ENCODE measurements around the gene SELENOS. TPM values are rescaled to one million over a fixed set of nuclear protein-coding genes. Genes with fewer than 3 reads are reported as not detected.

Gene SELENOS, protein sequence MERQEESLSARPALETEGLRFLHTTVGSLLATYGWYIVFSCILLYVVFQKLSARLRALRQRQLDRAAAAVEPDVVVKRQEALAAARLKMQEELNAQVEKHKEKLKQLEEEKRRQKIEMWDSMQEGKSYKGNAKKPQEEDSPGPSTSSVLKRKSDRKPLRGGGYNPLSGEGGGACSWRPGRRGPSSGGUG
- 10 to 100 TPM; 70.8 to 71.8 (median 71.0) TPM for polyA plus RNA-seq (ENCODE audit: insufficient read length in 3 of 3)

DNA sequence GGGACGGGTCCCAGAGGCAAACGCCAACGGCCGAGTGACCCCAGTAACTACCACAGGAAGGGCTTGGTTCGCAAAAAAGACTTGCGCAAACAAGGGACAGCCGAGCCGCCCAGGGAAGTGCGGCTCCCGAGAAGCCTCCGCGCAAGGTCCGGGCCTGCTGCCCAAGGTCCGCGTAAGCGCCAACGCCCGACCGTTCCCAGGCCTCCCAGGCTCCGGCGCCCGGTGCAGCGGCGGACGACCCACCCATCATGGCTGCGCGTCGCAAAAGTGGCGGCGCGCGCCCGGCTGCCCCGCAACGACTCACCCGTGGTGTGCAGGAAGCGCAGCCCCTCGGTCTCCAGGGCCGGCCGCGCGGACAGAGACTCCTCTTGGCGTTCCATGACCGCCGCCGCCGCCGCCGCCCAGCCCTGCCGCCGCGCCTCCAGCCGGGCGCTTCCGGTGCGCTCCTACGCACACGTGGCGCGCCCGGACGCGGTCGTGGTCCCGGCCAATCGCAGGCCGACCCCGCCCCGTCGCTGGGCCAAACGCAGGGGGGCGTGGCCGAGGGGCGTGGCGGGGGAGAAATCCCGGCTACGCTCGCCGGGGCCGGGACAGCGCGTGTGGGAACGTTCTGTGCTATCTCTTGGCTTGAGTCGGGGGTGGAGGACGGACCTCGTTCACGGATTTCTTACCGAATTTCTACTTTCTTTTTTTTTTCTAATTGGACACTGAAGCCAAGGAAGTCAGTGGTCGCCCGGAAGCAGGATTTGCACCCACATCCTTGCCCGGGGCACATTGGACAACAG lies at the start of gene SELENOS:
Gene SELENOS, minus strand, starts transcription at position 448 of the 785 bp plus-strand sequence. Its CDS starts 68 bp downstream, at position 380.
- DNase-seq (ENCODE audit: low read depth in 3 of 3, low spot score in 2 of 3): peak in 2 of 3 donors; percentile 75 to 77

DNA sequence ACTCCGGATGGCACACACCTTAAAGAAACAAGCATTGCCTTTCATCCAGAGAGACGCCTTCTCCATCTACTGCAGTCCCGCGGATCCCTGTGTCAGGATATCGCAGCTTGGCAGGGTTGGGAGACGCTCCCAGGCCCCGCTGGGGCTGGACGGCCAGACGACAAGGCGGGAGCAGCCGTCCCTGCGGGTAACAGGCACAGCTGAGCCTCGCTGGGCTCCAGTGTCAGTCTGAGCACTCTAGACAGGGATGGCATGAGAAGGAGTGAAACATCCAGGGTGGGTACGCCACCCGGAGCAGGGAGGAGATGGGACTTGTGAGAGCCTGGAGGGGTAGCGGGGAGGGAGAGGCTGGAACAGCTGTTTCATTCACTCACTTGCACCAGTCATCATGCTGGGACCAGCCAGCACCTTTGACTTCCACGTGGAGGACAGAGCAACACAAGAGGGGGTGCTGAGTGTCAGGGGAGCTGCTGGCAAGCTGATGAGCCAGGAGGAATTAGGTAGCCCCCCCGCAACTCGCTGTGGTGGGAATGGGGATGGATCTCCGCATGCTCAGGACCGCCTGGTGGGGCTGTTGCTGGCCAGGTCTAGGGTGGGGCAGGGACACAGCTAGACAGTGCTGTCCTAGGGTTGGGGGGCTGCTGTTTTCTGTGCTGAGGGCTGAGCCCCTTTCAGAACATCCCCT lies 49.3 kb upstream of the SELENOS start:
- DNase-seq (ENCODE audit: low read depth in 3 of 3, low spot score in 2 of 3): no peak

DNA sequence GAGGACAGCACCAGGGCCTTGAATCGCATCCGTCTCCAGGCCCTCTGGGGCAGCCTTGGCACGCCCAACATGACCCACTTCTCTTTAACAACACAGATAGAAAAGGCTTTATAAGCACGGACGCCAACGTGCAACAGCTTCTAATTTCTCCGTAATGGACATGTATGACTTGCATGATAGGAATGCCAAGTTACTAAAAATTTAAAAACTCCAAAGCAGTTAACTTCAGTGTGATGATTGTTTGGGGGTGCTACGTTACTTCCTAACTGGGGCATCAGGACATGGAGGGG lies 48.7 kb upstream of the SELENOS start:
- no peak for DNase-seq (ENCODE audit: low read depth in 3 of 3, low spot score in 2 of 3)

DNA sequence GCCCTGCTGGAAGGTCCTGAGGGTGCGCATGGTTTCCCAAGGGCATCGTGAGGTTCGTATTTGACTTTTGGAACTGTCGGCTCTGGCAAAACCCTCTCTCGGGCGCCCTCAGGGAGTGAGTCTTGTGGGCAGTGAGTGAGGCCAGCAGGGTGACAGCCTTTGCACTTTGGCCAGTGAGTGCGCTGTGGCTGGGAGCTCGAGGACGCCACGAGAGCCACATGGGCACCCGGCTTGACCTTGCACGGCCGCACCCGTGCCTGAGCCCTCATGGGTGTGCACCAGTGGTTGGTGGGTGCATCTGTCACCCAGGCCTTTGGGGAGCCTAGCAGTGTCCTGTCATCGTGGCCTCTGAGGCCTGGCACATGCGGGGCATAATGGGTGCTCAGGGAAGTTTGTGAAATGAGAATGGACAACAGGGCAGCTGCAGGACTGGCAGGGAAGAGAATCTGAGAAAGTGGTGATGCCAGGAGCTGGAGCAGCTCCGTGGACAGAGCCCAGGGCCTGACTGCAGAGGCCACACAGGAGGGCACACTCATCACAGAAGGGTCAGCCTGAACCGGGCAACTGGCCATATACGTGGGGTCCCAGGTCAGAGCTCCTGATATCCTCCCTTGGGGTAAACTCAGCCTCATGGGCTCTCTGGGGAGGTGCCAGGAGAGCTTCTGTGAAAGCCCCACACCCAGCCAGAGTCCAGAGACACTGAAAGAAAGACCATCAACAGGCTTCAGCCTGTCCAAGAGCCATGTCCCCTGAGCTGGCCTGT lies 48.2 kb upstream of the SELENOS start:
- no peak for DNase-seq (ENCODE audit: low read depth in 3 of 3, low spot score in 2 of 3)

DNA sequence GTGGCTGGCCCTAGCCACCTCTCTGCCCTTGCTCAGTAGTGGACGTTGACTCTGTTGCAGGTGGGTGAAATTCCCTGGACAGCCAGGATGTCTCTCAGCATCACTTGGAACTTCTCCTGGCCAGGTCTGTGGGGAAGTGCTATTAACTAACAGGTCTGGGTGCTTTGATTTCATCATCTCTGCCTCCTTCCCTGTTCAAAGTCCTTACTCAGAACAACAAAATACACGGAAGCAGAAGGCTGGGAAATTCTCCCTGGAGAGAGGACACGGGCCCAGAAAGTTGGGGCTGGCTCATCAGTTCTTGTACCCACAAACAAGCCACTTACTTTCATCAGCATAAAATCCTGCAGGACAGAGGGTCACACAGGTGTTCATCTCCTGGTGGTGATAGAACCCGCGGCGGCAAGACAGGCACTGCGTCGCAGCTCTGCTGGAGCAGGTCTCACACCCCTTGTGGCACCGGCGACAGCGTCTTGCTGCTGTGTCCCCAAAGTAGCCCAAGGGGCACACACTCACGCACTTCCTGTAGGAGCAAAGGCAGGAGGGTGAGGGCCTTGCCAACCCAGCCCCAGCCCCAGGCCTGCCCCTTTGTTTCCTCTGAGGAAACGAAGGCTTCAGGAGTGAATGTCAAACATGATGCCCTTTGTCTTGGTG lies 47.4 kb upstream of the SELENOS start:
- no peak for DNase-seq (ENCODE audit: low read depth in 3 of 3, low spot score in 2 of 3)

DNA sequence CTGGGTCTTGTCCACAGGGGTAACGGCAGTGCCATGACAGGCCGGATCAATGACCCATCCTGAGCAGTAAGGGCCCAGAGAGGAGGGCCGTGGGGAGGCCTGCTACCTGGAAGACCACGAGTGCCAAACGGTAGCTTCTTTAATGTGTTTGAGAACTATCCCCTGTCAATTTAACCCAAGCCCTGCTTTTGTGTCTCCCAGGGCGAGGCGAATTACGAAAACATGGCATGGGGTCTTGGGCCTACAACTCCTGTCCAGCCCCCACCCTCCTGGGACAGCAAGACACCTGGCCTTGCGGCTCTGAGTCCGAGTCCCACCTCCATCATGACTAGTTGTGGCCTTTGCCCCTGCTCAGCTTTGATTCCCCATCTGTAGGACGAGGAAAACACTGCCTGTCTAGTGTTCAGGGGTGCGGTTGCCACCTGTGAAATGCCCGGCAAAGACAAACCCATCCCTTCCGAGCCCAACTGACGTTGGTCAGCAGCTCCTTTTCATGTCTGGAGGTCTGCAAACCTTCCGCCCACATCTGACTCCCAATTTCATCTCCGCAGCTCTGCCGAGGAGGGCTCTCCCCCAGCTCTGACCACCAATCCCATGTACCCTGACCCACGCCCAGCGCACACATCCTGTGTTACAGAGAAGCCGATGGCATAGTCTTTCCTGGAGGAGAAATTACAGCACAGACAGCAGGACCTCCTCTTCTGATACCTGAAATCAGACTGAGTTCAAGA lies 46.7 kb upstream of the SELENOS start:
- no peak for DNase-seq (ENCODE audit: low read depth in 3 of 3, low spot score in 2 of 3)

DNA sequence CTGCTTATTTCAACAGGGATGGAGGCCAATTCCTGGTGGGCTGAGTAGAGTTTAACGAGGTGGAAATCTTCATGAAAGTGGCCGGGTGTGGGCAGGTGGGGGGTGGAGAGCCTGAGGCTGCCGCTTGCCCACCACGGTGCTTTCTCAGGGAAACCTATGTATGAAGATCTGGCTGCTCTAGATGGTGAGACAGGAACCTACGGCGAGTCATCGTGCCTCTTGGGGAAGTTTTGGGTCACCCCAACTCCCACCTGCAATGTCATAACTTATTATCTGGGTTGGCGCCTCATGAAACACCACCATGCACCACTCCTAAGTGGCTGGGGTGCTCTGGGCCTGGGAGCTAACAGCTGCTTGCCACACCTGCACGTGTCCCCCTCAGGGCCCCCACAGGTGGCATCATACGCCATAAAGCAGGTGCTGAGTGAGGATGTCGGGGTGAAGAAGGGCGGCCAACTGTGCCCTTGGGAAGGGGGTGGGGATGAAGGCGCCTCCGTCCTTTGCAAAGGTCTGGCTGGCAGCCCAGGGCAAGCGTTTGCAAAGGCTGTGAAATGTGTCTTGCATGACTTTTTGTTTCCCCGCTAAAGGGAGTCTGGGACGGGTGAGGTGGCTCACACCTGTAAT lies 45.7 kb upstream of the SELENOS start:
- no peak for DNase-seq (ENCODE audit: low read depth in 3 of 3, low spot score in 2 of 3)

DNA sequence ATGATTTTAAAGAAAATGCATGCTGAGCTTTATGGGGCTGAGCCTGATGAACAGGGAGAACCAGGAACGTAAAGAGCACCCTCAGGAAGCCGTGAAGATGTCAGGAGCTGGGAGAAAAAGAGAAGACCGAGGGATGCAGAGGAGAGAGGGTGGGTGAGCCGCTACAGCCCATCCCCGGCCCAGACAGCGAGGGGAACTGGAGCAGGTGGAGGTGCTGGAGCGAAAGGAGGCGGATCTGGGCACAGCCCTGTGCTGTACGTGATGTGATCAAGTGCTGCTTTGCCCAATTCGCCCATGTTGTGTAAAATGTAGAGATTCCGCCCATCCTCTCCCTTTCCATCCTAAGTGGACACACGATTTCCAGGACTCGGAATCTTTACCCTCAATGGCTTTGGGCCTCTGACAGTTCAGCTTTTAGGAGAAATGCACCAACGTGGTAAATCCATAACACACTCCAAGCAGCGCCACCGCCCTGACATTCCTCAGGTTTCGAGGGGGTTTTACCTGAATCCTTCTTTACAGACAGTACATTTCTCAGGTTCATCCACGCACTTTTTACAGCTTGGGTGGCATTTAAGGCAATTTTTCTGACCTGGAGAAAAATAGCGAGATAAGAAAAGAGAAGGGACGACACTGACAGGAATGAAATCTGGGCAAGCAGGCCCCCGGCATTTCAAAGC lies 44.9 kb upstream of the SELENOS start:
- no peak for DNase-seq (ENCODE audit: low read depth in 3 of 3, low spot score in 2 of 3)

DNA sequence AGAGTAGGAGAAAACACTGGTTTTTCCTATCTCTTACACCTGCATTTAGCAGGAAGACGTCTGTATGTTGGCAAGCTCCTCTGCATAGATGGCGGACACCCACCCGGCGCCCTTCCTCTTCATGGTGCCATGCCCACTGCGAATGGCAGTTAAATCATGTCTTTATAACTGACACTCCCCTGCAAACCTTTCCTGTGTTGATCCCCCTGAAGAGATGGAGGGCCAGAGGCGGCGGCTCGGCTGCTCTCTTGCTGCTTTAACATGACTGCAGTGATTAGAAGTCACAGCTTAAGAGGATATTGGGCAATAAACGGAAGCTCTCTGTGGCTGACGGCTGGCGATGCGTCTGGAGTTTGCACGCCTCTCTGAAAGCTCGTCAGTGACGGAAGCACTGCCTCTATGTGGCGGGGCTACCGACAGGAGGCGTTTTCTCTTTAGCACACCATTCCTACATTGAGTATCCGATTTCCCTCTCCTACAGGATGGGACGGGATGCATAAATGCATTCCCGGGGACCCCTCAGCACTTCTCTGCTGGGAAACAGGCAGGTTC lies 43.3 kb upstream of the SELENOS start:
- DNase-seq (ENCODE audit: low read depth in 3 of 3, low spot score in 2 of 3): no peak

DNA sequence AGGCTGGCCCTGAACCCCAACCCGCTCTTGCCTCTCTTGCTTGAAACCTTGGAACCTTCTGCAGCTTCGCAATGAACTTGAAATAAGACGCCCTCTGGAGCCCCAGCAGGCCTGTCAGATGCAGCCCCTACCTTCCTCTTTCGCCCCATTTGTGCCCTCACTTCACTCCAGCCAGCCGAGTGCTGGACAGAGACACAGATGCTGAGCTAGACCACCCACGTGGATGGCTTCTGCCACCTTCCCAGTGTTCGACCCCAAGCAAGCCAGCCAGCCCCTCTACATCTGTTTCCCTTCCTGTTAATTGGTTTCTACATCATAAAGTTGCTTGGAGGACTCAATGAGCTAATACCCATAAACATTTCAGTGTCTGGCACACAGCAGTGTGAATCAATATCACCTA lies 41.6 kb upstream of the SELENOS start:
- no peak for DNase-seq (ENCODE audit: low read depth in 3 of 3, low spot score in 2 of 3)

DNA sequence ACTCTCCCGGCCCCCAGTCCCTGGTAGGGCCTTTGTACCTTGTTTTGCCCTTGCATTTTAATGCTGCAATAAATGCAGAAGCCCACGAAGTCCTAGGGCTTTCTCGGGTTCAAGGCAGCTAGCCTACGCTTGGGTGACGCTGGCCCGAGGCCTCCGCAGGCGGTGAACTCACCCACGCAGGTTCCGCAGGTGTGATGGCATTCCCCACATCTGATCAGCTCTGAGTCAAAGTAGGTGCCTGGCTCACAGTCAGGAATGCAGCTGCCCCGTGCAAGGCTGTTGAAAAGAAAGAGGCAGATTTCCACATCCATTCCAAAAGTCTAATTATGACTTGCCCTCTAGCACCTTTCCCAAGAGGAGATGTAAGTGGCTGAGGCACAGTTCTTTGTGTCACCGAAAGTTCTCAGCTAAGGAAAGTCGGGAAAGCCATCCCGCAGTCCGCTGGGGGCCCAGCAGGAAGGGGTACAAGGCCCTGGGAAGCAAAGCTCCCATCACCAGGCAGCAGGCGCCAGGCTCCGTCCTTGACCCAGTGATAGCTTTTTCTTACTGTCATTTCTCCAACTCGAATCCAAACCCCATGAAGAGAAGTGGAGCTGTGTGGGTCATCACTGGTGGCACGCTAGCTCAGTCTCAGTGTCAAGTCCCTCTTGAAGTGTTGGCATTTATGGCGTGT lies 41.0 kb upstream of the SELENOS start:
- no peak for DNase-seq (ENCODE audit: low read depth in 3 of 3, low spot score in 2 of 3)

DNA sequence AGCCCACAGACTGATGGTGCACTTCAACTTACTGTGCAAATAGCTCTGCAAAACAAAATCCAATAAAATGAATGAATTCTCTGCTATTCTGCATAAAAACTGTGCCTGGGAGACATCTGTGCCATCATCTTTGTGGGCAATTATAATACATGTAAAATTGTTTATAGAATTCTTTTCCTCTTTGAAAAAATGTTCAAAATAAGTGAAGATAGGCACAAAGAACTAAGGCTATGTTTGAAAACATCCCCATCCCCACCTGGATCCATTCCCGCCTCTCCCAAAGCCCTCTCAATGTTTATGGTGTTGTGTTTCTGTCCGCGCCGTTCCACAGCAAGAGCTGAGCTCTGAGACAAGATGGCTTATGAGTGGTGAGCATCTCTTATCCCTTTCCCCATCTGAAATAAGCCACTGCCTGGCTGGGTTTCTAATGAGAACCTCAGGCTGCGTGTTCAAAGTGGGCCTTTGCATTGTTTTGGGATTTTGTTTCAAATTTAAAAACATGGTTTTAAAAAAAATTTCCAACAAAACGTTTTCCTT lies 40.1 kb upstream of the SELENOS start:
- DNase-seq (ENCODE audit: low read depth in 3 of 3, low spot score in 2 of 3): no peak

DNA sequence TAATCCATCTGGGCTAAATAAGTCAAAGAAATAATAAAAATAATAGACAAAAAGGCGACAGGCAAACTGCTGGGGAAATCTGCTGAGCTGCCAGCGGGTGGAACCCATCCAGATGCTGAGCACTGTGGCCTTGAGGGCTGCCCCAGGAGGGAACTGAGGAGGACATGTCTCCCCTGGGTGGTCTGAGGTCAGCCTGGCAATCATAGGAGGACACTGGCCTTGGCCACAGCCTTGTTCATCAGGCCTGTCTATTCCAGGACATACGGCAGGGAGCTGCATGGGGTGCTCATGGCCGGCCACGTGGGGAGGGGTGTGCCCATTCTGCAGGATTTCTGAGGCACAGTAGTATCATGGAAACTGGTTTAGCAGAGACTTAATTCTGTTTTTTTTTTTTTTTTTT lies 39.2 kb upstream of the SELENOS start:
- no peak for DNase-seq (ENCODE audit: low read depth in 3 of 3, low spot score in 2 of 3)

DNA sequence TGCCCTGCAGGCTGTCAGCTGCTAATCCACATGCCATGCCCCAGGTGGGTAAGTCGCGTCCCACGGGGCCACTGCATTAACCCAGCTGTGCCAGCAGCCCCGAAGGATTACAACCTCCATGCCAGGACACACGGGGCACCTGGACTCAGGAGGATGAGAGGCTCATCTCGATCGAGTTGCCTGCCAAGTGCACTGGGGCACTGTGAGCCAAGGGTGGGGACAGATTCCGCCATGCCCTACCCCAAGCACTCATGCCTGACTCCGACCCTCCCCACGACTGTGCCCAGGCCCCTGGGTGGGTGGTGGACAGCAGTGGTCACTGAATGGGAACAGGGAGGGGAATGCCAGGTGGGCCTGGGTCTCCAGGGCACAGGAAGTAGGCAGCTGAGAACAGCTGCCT lies 38.5 kb upstream of the SELENOS start:
- DNase-seq (ENCODE audit: low read depth in 3 of 3, low spot score in 2 of 3): no peak

DNA sequence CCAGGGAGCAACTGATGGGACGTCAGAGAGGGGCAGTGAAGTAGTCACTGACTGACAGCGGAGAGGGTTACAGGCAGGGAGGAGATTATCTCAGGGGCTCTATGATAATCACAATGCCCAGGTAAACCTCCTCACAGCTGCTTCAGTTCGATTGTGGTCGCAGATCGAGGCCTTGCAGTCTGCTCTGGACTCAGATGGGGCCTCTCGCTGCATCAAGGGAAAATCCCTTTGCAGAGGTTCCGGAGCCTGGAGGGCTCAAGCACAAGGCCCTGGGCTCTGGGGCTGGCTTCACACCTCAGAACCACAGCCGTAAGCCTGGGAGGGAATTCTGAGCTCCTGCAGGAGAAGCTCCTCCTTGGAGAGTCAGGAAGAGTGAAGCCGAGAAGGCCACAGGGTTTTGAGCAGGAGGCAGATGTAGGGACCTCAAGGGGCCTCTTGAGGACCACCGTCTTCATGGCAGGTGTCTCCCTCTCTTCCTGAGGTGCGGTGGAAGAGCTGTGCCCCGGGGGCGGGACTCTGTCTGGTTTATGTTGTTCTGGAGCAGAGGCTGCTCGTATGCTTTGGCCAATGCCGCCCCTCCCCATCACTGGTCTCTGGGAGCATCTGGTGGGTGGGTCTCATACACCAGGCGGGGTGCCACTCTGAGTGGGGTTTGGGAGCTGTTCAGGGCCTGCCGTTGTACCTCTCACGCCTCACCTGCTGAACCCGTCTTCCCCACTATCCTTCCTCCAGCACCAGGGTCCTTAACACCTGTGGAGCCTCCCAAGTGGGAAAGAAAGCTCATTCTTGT lies 37.2 kb upstream of the SELENOS start:
- DNase-seq (ENCODE audit: low read depth in 3 of 3, low spot score in 2 of 3): no peak

DNA sequence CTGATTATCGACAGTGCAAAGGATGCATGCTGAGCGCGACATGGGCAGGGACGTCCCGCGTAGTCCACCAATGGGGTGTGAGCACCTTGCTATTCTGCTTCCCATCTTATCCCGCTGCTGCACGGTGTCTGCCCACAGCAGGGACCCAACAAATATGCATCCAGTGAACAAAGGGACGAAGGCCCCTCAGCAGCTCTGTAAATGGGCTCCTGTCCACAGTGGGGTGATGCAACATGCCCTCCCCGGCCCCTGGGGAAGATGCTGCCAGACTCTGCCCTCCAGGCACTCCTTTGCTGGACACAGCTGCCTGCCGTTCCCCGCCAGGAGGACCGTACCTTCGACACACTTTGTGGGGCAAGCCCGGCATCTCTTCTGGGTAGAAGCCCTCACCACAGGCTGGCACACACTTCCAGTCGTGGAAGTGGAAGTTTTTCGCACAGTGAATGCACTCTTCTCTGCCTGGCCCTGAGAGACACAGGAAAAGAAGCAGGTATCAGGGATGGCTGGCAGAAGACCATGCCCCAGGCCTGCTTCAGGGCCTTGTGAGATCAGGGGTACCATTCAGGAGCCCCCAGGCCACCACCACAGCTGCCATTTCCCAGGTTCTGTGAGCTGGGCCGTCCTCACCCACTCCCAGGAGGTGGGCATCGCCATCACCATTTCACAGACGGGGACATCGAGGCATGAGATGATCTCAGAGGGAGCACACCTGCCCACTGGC lies 35.9 kb upstream of the SELENOS start:
- DNase-seq (ENCODE audit: low read depth in 3 of 3, low spot score in 2 of 3): no peak
